ENCODE measurements around the gene MPZL2. TPM values are rescaled to one million over a fixed set of nuclear protein-coding genes. Genes with fewer than 3 reads are reported as not detected.

MPZL2 gene
- total and polyA plus RNA-seq, 5 donors from 2014 or later, result 0.37 to 1.0 TPM; not detected in 3

DNA sequence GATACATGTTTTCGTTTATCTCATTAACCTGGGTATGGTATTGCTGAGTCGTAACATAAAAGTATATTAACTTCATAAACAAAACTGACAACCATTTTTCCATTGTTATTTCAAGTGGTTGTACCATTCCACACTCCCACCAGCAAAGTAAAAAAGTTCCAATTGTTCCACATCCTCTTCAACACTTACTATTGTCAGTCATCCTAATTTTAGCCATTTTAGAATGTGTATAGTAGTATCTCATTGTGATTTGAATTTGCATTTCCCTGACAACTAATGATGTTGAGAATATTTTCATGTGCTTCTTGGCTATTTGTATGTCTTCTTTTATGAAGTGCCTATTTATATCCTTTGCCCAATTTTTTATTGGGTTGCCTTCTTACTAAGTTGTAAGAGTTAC lies 30.0 kb upstream of the MPZL2 start:
- H3K27me3 ChIP-seq (ENCODE audit: control insufficient read depth, insufficient read depth, low read length), result no peaks in the 10 kb centered on the region
- Mint-ChIP-seq H3K9me3 (peaks cover 0 to 1% (median 0%) of the 10 kb centered on the region in 7 donors), H3K4me1 (peaks cover 8 to 18% (median 15%) of the 10 kb centered on the region in 4 donors), H3K27me3 (peaks cover 11% of the 10 kb centered on the region), H3K4me3 (no peak overlapping the region), H3K36me3 (no peaks in the 10 kb centered on the region), H3K27ac (no peak overlapping the region)
- no peak overlapping the region for H3K4me3 ChIP-seq (ENCODE audit: low read depth, low read length)
- no peak for ATAC-seq (ENCODE audit: low read depth in 2 of 2)
- no peak overlapping the region for H3K27ac ChIP-seq (ENCODE audit: insufficient read depth, low read length, poor library complexity, severe bottlenecking)
- H3K4me1 ChIP-seq (ENCODE audit: control insufficient read depth, insufficient read depth, low read length, poor library complexity, severe bottlenecking), result peaks cover 6% of the 10 kb centered on the region
- H3K9me3 ChIP-seq (ENCODE audit: control insufficient read depth in 2 of 2, low read length in 2 of 2), result no peaks in the 10 kb centered on the region
- DNase-seq, result no peak
- H3K36me3 ChIP-seq (ENCODE audit: control insufficient read depth, insufficient read depth, low read length), result no peaks in the 10 kb centered on the region

DNA sequence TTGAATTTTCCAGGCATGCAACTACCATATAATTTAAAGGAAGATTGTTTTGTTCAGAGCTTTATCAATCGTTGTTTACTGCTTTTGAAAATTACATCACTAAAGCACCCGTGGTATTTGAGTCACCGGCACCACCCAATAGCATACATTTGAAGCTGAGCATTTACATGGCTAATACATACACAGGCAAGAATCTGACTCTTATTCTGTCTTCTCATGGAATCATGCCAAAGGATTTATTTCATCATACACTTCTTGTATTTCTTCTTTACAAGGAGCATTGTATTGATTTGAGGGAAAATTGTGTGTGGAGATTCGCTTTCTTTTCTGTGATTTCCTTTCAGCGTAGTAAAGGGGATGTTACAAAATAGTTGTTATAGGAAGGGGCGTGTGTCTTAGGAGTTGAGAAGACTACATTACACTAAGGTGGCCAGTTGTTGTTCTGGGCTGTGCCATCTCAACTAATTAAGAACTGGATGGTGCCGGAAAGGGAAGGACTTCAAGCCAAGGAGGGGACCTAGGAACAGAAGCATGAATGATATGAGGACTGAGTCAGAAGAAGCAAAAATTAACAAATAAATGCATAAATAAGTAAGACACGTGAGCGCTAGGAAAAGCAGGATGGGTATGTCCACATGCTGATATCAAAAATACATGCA lies 27.5 kb upstream of the MPZL2 start:
- Mint-ChIP-seq H3K4me1 (peaks cover 8 to 18% (median 15%) of the 10 kb centered on the region in 4 donors), H3K9me3 (peaks cover 0 to 1% (median 0%) of the 10 kb centered on the region in 7 donors), H3K36me3 (no peaks in the 10 kb centered on the region), H3K27me3 (peaks cover 11% of the 10 kb centered on the region), H3K27ac (no peak overlapping the region), H3K4me3 (no peak overlapping the region)
- H3K27ac ChIP-seq (ENCODE audit: insufficient read depth, low read length, poor library complexity, severe bottlenecking), result no peak overlapping the region
- no peaks in the 10 kb centered on the region for H3K36me3 ChIP-seq (ENCODE audit: control insufficient read depth, insufficient read depth, low read length)
- H3K9me3 ChIP-seq (ENCODE audit: control insufficient read depth in 2 of 2, low read length in 2 of 2), result no peaks in the 10 kb centered on the region
- ATAC-seq (ENCODE audit: low read depth in 2 of 2), result no peak
- H3K4me3 ChIP-seq (ENCODE audit: low read depth, low read length), result no peak overlapping the region
- H3K4me1 ChIP-seq (ENCODE audit: control insufficient read depth, insufficient read depth, low read length, poor library complexity, severe bottlenecking), result peaks cover 6% of the 10 kb centered on the region
- DNase-seq, result no peak
- H3K27me3 ChIP-seq (ENCODE audit: control insufficient read depth, insufficient read depth, low read length), result no peaks in the 10 kb centered on the region

GRCh38 chr11:118290923-118291322 lies 26.8 kb upstream of the MPZL2 start:
- H3K27me3 ChIP-seq (ENCODE audit: control insufficient read depth, insufficient read depth, low read length), result no peaks in the 10 kb centered on the region
- ATAC-seq (ENCODE audit: low read depth in 2 of 2) (peak; percentile 46 to 63), DNase-seq (peak in 2 of 3 donors; percentile 50 to 65)
- no peak overlapping the region for H3K27ac ChIP-seq (ENCODE audit: insufficient read depth, low read length, poor library complexity, severe bottlenecking)
- H3K4me3 ChIP-seq (ENCODE audit: low read depth, low read length), result no peak overlapping the region
- peaks cover under 1% of the 10 kb centered on the region for H3K4me1 ChIP-seq (ENCODE audit: control insufficient read depth, insufficient read depth, low read length, poor library complexity, severe bottlenecking)
- H3K36me3 Mint-ChIP-seq, result no peaks in the 10 kb centered on the region
- H3K4me1 Mint-ChIP-seq, result peaks cover 9 to 17% (median 11%) of the 10 kb centered on the region in 4 donors
- peaks cover 11% of the 10 kb centered on the region for H3K27me3 Mint-ChIP-seq
- no peak overlapping the region for H3K27ac Mint-ChIP-seq
- H3K4me3 Mint-ChIP-seq, result no peak overlapping the region
- H3K9me3 Mint-ChIP-seq, result peaks cover 0 to 1% (median 0%) of the 10 kb centered on the region in 7 donors
- no peaks in the 10 kb centered on the region for H3K36me3 ChIP-seq (ENCODE audit: control insufficient read depth, insufficient read depth, low read length)
- H3K9me3 ChIP-seq (ENCODE audit: control insufficient read depth in 2 of 2, low read length in 2 of 2), result no peaks in the 10 kb centered on the region

GRCh38 chr11:118289401-118289800 lies 25.3 kb upstream of the MPZL2 start:
- no peak for DNase-seq
- H3K4me1 Mint-ChIP-seq, result peaks cover 5 to 12% (median 7%) of the 10 kb centered on the region in 4 donors
- H3K4me3 Mint-ChIP-seq, result no peak overlapping the region
- H3K9me3 ChIP-seq (ENCODE audit: control insufficient read depth in 2 of 2, low read length in 2 of 2), result no peaks in the 10 kb centered on the region
- H3K27me3 Mint-ChIP-seq, result peaks cover 11% of the 10 kb centered on the region
- no peaks in the 10 kb centered on the region for H3K36me3 Mint-ChIP-seq
- H3K27me3 ChIP-seq (ENCODE audit: control insufficient read depth, insufficient read depth, low read length), result no peaks in the 10 kb centered on the region
- no peaks in the 10 kb centered on the region for H3K4me1 ChIP-seq (ENCODE audit: control insufficient read depth, insufficient read depth, low read length, poor library complexity, severe bottlenecking)
- no peak overlapping the region for H3K27ac Mint-ChIP-seq
- ATAC-seq (ENCODE audit: low read depth in 2 of 2), result no peak
- no peak overlapping the region for H3K4me3 ChIP-seq (ENCODE audit: low read depth, low read length)
- peaks cover 0 to 1% (median 0%) of the 10 kb centered on the region in 7 donors for H3K9me3 Mint-ChIP-seq
- H3K36me3 ChIP-seq (ENCODE audit: control insufficient read depth, insufficient read depth, low read length), result no peaks in the 10 kb centered on the region
- no peak overlapping the region for H3K27ac ChIP-seq (ENCODE audit: insufficient read depth, low read length, poor library complexity, severe bottlenecking)

DNA sequence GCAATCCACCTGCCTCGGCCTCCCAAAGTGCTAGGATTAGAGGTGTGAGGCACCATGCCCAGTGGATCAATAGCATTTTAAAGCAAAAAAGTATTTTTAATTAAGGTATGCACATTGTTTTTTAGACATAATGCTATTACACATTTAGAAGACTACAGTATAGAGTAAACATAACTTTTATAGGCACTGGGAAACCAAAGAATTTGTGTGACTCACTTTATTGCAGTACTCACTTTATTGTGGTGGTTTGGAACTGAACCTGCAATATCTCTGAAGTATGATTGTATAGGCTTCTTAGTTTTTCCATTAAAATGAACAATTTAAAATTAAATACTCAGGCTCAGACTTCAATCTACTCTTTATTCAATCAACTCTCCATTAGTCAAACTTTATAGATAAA lies 22.9 kb upstream of the MPZL2 start:
- Histone ChIP-seq H3K36me3 (ENCODE audit: control insufficient read depth, insufficient read depth, low read length) (no peaks in the 10 kb centered on the region), H3K27ac (ENCODE audit: insufficient read depth, low read length, poor library complexity, severe bottlenecking) (no peak overlapping the region), H3K9me3 (ENCODE audit: control insufficient read depth in 2 of 2, low read length in 2 of 2) (no peaks in the 10 kb centered on the region), H3K4me3 (ENCODE audit: low read depth, low read length) (no peak overlapping the region), H3K4me1 (ENCODE audit: control insufficient read depth, insufficient read depth, low read length, poor library complexity, severe bottlenecking) (no peaks in the 10 kb centered on the region), H3K27me3 (ENCODE audit: control insufficient read depth, insufficient read depth, low read length) (no peaks in the 10 kb centered on the region)
- DNase-seq (no peak), ATAC-seq (ENCODE audit: low read depth in 2 of 2) (no peak)
- no peak overlapping the region for H3K27ac Mint-ChIP-seq
- H3K27me3 Mint-ChIP-seq, result peaks cover 11% of the 10 kb centered on the region
- H3K9me3 Mint-ChIP-seq, result peaks cover 0 to 1% (median 0%) of the 10 kb centered on the region in 7 donors
- H3K36me3 Mint-ChIP-seq, result no peaks in the 10 kb centered on the region
- H3K4me1 Mint-ChIP-seq, result peaks cover 12 to 17% (median 14%) of the 10 kb centered on the region in 4 donors
- H3K4me3 Mint-ChIP-seq, result no peak overlapping the region

GRCh38 chr11:118286545-118286944 lies 22.4 kb upstream of the MPZL2 start:
- peaks cover 0 to 1% (median 0%) of the 10 kb centered on the region in 7 donors for H3K9me3 Mint-ChIP-seq
- no peak overlapping the region for H3K27ac Mint-ChIP-seq
- ATAC-seq (ENCODE audit: low read depth in 2 of 2), result no peak
- H3K27me3 Mint-ChIP-seq, result peaks cover 8% of the 10 kb centered on the region
- H3K36me3 Mint-ChIP-seq, result no peaks in the 10 kb centered on the region
- no peak overlapping the region for H3K4me3 Mint-ChIP-seq
- Histone ChIP-seq H3K9me3 (ENCODE audit: control insufficient read depth in 2 of 2, low read length in 2 of 2) (no peaks in the 10 kb centered on the region), H3K27ac (ENCODE audit: insufficient read depth, low read length, poor library complexity, severe bottlenecking) (no peak overlapping the region), H3K4me1 (ENCODE audit: control insufficient read depth, insufficient read depth, low read length, poor library complexity, severe bottlenecking) (no peaks in the 10 kb centered on the region), H3K27me3 (ENCODE audit: control insufficient read depth, insufficient read depth, low read length) (no peaks in the 10 kb centered on the region), H3K36me3 (ENCODE audit: control insufficient read depth, insufficient read depth, low read length) (no peaks in the 10 kb centered on the region), H3K4me3 (ENCODE audit: low read depth, low read length) (no peak overlapping the region)
- DNase-seq, result no peak
- peaks cover 12 to 19% (median 14%) of the 10 kb centered on the region in 4 donors for H3K4me1 Mint-ChIP-seq

- H3K36me3 ChIP-seq (ENCODE audit: control insufficient read depth, insufficient read depth, low read length), result no peaks in the 10 kb centered on the region
- H3K4me3 ChIP-seq (ENCODE audit: low read depth, low read length), result no peak overlapping the region
- ATAC-seq (ENCODE audit: low read depth in 2 of 2), result no peak
- Mint-ChIP-seq H3K36me3 (no peaks in the 10 kb centered on the region), H3K9me3 (no peaks in the 10 kb centered on the region), H3K4me1 (peaks cover 2 to 18% (median 12%) of the 10 kb centered on the region in 4 donors), H3K4me3 (no peak overlapping the region), H3K27ac (peak overlapping the region in 2 of 3 donors; percentile 24 to 65), H3K27me3 (no peaks in the 10 kb centered on the region)
- H3K9me3 ChIP-seq (ENCODE audit: control insufficient read depth in 2 of 2, low read length in 2 of 2), result no peaks in the 10 kb centered on the region
- DNase-seq, result no peak
- no peaks in the 10 kb centered on the region for H3K4me1 ChIP-seq (ENCODE audit: control insufficient read depth, insufficient read depth, low read length, poor library complexity, severe bottlenecking)
- H3K27ac ChIP-seq (ENCODE audit: insufficient read depth, low read length, poor library complexity, severe bottlenecking), result no peak overlapping the region
- H3K27me3 ChIP-seq (ENCODE audit: control insufficient read depth, insufficient read depth, low read length), result no peaks in the 10 kb centered on the region
Observed at GRCh38 chr11:118283756-118284350, 19.8 kb upstream of the MPZL2 start.
